Stomach (tissue), 9 donors: ENCODE results near the gene ANGPTL2. TPM values are rescaled to one million over a fixed set of nuclear protein-coding genes. Genes with fewer than 3 reads are reported as not detected.

Source experiments
- DNase-seq, 2 donors: peaks; one replicate each; pipeline versions ENCODE4 v3.0.0 to v3.0.0-alpha.2; 2013 to 2019
- H3K27ac ChIP-seq, 5 donors: fragments of 200-600 bp in 4 of 5; sonication (generic) in 4 of 5; one replicate each; pipeline ENCODE4 v1.5.1; 2013 to 2019; ENCODE audit warnings: mild to moderate bottlenecking in 1 of 5, moderate library complexity in 1 of 5
- H3K27me3 ChIP-seq, 3 donors: fragments of 200-600 bp; sonication (generic); one replicate each; pipeline ENCODE4 v1.5.1; 2017 to 2019; ENCODE audit warnings: mixed run types in 1 of 3
- H3K36me3 ChIP-seq, 4 donors: fragments of 200-600 bp; sonication (generic); 1 replicate in 3 of 4; 2 replicates in 1 of 4; pipeline ENCODE4 v1.5.1; 2016 to 2019
- H3K4me1 ChIP-seq, 4 donors: fragments of 200-600 bp; sonication (generic); one replicate each; pipeline ENCODE4 v1.5.1; 2016 to 2019
- H3K4me3 ChIP-seq, 4 donors: fragments of 200-600 bp; sonication (generic) in 3 of 4; one replicate each; pipeline ENCODE4 v1.5.1; 2016 to 2019; ENCODE audit warnings: mild to moderate bottlenecking in 1 of 4
- H3K9me3 ChIP-seq, 4 donors: fragments of 200-600 bp; sonication (generic); one replicate each; pipeline ENCODE4 v1.5.1; 2016 to 2019
- CTCF ChIP-seq, 7 experiments: fragments of 450-650 bp in 4 of 7; fragments of 200-600 bp in 3 of 7; sonication (generic) in 3 of 7; IDR thresholded peaks; one replicate each; pipeline ENCODE4 v1.5.1; 2016 to 2019; ENCODE audit warnings: antibody characterized with exemption in 7 of 7, control low read depth in 2 of 7, mild to moderate bottlenecking in 1 of 7
- EP300 ChIP-seq: sonication (generic); formaldehyde crosslinking; IDR thresholded peaks from one replicate; pipeline ENCODE4 v1.6.1; 2017; ENCODE audit warnings: antibody characterized with exemption
- POLR2A ChIP-seq, 4 donors: fragments of 450-650 bp; IDR thresholded peaks; one replicate each; pipeline ENCODE4 v1.6.1; 2016; ENCODE audit warnings: antibody characterized with exemption in 4 of 4, control low read depth in 2 of 4, mild to moderate bottlenecking in 1 of 4, moderate library complexity in 1 of 4
- POLR2AphosphoS5 ChIP-seq, 3 donors: sonication (generic); formaldehyde crosslinking; IDR thresholded peaks; one replicate each; pipeline ENCODE4 v1.6.1; 2016; ENCODE audit warnings: antibody characterized with exemption in 3 of 3
- WGBS, 5 donors: extraction: QIAGEN DNeasy Blood & Tissue Kit in 3 of 5; methylation state at CpG; one replicate each; pipeline versions ENCODE4 v1.1.5 to v1.1.7; 2013 to 2018; 5-methylcytosine and 5-hydroxymethylcytosine counted together
- intact Hi-C: fragments of 100-400 bp; cut with DNase I; formaldehyde crosslinking; loops from one replicate; pipeline ENCODE4 v1.15.1; 2023; ENCODE audit warnings: low total_unique reads
- polyA plus RNA-seq, 3 donors: library from polyadenylated mRNA; stranded (reverse); fragments of 200-250 nt; gene quantifications; one replicate each; pipeline ENCODE4 v1.2.3, GENCODE V29; 2013
- total RNA-seq, 5 donors: library from RNA; depleted of rRNA; stranded (reverse); fragments of >200 nt; gene quantifications; one replicate each; pipeline versions ENCODE4 v1.1.0 to v1.2.3, GENCODE V29; 2014 to 2016
- donor health status: healthy with polysubstance abuse.
- donor health status: Bipolar disorder and iron deficiency.
- donor health status: healthy.

Gene ANGPTL2
- total and polyA plus RNA-seq, 8 donors, result 5.7 to 26.3 (median 10.2) TPM

- Histone ChIP-seq H3K4me1 (peaks cover 18 to 90% (median 52%) of the 10 kb centered on the region in 4 donors), H3K4me3 (no peak overlapping the region), H3K27me3 (no peaks in the 10 kb centered on the region), H3K27ac (peak overlapping the region in 1 of 5 donors; percentile 6), H3K9me3 (no peaks in the 10 kb centered on the region), H3K36me3 (no peaks in the 10 kb centered on the region)
- TF ChIP-seq POLR2A (IDR thresholded peaks at IDR 0.05) (no peak), CTCF (IDR thresholded peaks at IDR 0.05) (no peak), EP300 (no peak), POLR2AphosphoS5 (IDR thresholded peaks at IDR 0.05) (no peak)
- 83 to 94% (median 90%) methylated on average over 5 to 6 of the region's 6 CpGs for WGBS, 5 donors
- no peak for DNase-seq
- intact Hi-C loops, result no loop called here
Measured at GRCh38 chr9:127116088-127116726, 6.2 kb downstream of the ANGPTL2 start.

GRCh38 chr9:127114606-127115005 is 7.8 kb downstream of the ANGPTL2 start:
- H3K4me3 ChIP-seq, result no peak overlapping the region
- intact Hi-C loops, result no loop called here
- 73 to 93% (median 90%) methylated on average over 4 to 5 of the region's 5 CpGs for whole genome bisulfite sequencing, 5 donors
- H3K27ac ChIP-seq, result peak overlapping the region in 3 of 5 donors; percentile 0 to 79 (median 10)
- no peak for DNase-seq
- H3K9me3 ChIP-seq, result no peaks in the 10 kb centered on the region
- H3K36me3 ChIP-seq, result no peaks in the 10 kb centered on the region
- TF ChIP-seq POLR2A (IDR thresholded peaks at IDR 0.05), result no peak
- peak; percentile 10 for TF ChIP-seq EP300
- H3K4me1 ChIP-seq, result peaks cover 18 to 81% (median 44%) of the 10 kb centered on the region in 4 donors
- no peaks in the 10 kb centered on the region for H3K27me3 ChIP-seq

- WGBS, 5 donors, result 50 to 66% (median 57%) methylated on average over 9 to 10 of the region's 10 CpGs
- no peaks in the 10 kb centered on the region for H3K27me3 ChIP-seq
- H3K9me3 ChIP-seq, result no peaks in the 10 kb centered on the region
- H3K27ac ChIP-seq, result peak overlapping the region in 4 of 5 donors; percentile 2 to 79 (median 60)
- no peak for DNase-seq
- peaks cover 24 to 81% (median 48%) of the 10 kb centered on the region in 4 donors for H3K4me1 ChIP-seq
- H3K4me3 ChIP-seq, result no peak overlapping the region
- TF ChIP-seq CTCF (IDR thresholded peaks at IDR 0.05) (no peak), POLR2A (IDR thresholded peaks at IDR 0.05) (no peak), EP300 (no peak), POLR2AphosphoS5 (IDR thresholded peaks at IDR 0.05) (no peak)
- intact Hi-C loops, result no loop called here
- H3K36me3 ChIP-seq, result peaks cover 0 to 1% (median 0%) of the 10 kb centered on the region in 4 donors
Measured at GRCh38 chr9:127113191-127113972, 9.1 kb downstream of the ANGPTL2 start.

- 65 to 77% (median 67%) methylated on average over 3 of the region's 3 CpGs for WGBS, 5 donors
- Histone ChIP-seq H3K4me1 (peaks cover 26 to 83% (median 50%) of the 10 kb centered on the region in 4 donors), H3K9me3 (no peaks in the 10 kb centered on the region), H3K27ac (peak overlapping the region in 4 of 5 donors; percentile 2 to 79 (median 60)), H3K36me3 (peaks cover 0 to 8% (median 2%) of the 10 kb centered on the region in 4 donors), H3K27me3 (no peaks in the 10 kb centered on the region), H3K4me3 (no peak overlapping the region)
- no peak for TF ChIP-seq POLR2A (IDR thresholded peaks at IDR 0.05)
- TF ChIP-seq POLR2AphosphoS5 (IDR thresholded peaks at IDR 0.05), result no peak
- TF ChIP-seq CTCF (IDR thresholded peaks at IDR 0.05), result no peak
- no peak for TF ChIP-seq EP300
- peak in 1 of 2 donors; percentile 42 for DNase-seq
- intact Hi-C loops, result no loop called here
Measured at GRCh38 chr9:127112735-127113161, 9.7 kb downstream of the ANGPTL2 start.
